CD8-positive, alpha-beta memory T cell (primary cell): ENCODE measurements around the gene ARHGEF26. TPM values are rescaled to one million over a fixed set of nuclear protein-coding genes. Genes with fewer than 3 reads are reported as not detected.
A peak's percentile ranks its signal among the peaks of the same experiment; 100 is the strongest.

ENCODE experiments used
- CTCF ChIA-PET: fragments of 350-600 bp; sonication (Branson Sonifier 250); formaldehyde crosslinking; loops from one replicate; lab custom pipeline; 2021; ENCODE audit warnings: antibody characterized with exemption; lab: Charles Lee
- POLR2A ChIA-PET: fragments of 350-600 bp; sonication (Branson Sonifier 250); formaldehyde crosslinking; loops from one replicate; lab custom pipeline; 2021; ENCODE audit warnings: antibody characterized with exemption; lab: Charles Lee
- DNase-seq, 5 donors: peaks; one replicate each; pipeline versions ENCODE4 v3.0.0 to v3.0.0-alpha.2; 2020 to 2022; ENCODE audit warnings: mixed read lengths in 1 of 5
- H3K27ac ChIP-seq: one replicate; pipeline ENCODE4 v1.7.0; 2013; ENCODE audit warnings: low read depth, mild to moderate bottlenecking, low read length, moderate library complexity
- H3K27me3 ChIP-seq: 2 replicates; pipeline ENCODE4 v1.7.0; 2013; ENCODE audit warnings: low read length, mild to moderate bottlenecking; ENCODE audit not compliant: insufficient read depth, poor library complexity, severe bottlenecking
- H3K36me3 ChIP-seq: 2 replicates; pipeline ENCODE4 v1.7.0; 2013; ENCODE audit warnings: mild to moderate bottlenecking, low read length, moderate library complexity; ENCODE audit not compliant: insufficient read depth
- H3K4me1 ChIP-seq: 2 replicates; pipeline ENCODE4 v1.7.0; 2013; ENCODE audit warnings: mild to moderate bottlenecking, low read length, moderate library complexity; ENCODE audit not compliant: insufficient read depth
- H3K4me3 ChIP-seq: 2 replicates; pipeline ENCODE4 v1.7.0; 2013; ENCODE audit warnings: mild to moderate bottlenecking, low read length
- H3K9me3 ChIP-seq: 2 replicates; pipeline ENCODE4 v1.7.0; 2013; ENCODE audit warnings: mild to moderate bottlenecking, low read length
- H3K27ac Mint-ChIP-seq, 8 donors: one replicate each; pipeline ENCODE4 v1.8.0; 2020 to 2021; ENCODE audit warnings: mixed read lengths in 8 of 8, mild to moderate bottlenecking in 6 of 8, inconsistent platforms in 3 of 8, moderate library complexity in 3 of 8
- H3K27me3 Mint-ChIP-seq, 2 donors: one replicate each; pipeline ENCODE4 v1.8.0; 2020 to 2021; ENCODE audit warnings: mixed read lengths in 2 of 2, mild to moderate bottlenecking in 1 of 2, moderate library complexity in 1 of 2
- H3K36me3 Mint-ChIP-seq, 3 donors: one replicate each; pipeline ENCODE4 v1.8.0; 2020 to 2021; ENCODE audit warnings: mixed read lengths in 3 of 3, inconsistent platforms in 1 of 3, mild to moderate bottlenecking in 1 of 3
- H3K4me1 Mint-ChIP-seq, 3 donors: one replicate each; pipeline ENCODE4 v1.8.0; 2020 to 2021; ENCODE audit warnings: mixed read lengths in 3 of 3, inconsistent platforms in 1 of 3, mild to moderate bottlenecking in 1 of 3
- H3K4me3 Mint-ChIP-seq, 7 donors: one replicate each; pipeline ENCODE4 v1.8.0; 2020 to 2021; ENCODE audit warnings: mixed read lengths in 7 of 7, mild to moderate bottlenecking in 6 of 7, moderate library complexity in 4 of 7, inconsistent platforms in 2 of 7
- H3K9me3 Mint-ChIP-seq, 5 donors: one replicate each; pipeline ENCODE4 v1.8.0; 2020 to 2022; ENCODE audit warnings: mixed read lengths in 5 of 5, mild to moderate bottlenecking in 3 of 5, moderate library complexity in 2 of 5, inconsistent platforms in 1 of 5
- polyA plus RNA-seq: library from polyadenylated mRNA; unstranded; fragments of 300-500 nt; fragmentation: Illumina TruSeq; gene quantifications from one replicate; pipeline ENCODE4 v1.2.3, GENCODE V29; 2021
- total RNA-seq, 2 experiments: library from RNA; stranded (reverse); gene quantifications; one replicate each; pipeline ENCODE4 v1.2.3, GENCODE V29; 2021

Gene ARHGEF26
- total and polyA plus RNA-seq, 3 experiments from 2014 or later, result 0.08 to 0.13 (median 0.09) TPM

DNA sequence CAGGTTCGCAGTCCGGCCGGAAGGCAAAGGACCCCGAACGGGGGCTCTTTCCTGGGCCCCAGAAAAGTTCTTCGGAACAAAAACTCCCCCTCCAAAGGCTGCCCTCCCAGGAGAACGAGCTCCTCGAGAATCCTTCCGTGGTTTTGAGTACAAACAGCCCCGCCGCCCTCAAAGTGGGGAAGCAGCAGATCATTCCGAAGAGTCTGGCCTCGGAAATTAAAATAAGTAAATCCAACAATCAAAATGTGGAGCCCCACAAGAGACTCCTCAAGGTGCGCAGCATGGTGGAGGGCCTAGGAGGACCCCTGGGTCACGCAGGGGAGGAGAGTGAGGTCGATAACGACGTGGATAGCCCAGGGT is 1.3 kb downstream of the ARHGEF26 start:
- peaks cover 19 to 29% (median 22%) of the 10 kb centered on the region in 3 donors for H3K4me1 Mint-ChIP-seq
- ChIA-PET CTCF (no interaction called here), POLR2A (no interaction called here)
- no peaks in the 10 kb centered on the region for H3K36me3 ChIP-seq
- H3K36me3 Mint-ChIP-seq, result peaks cover 0 to 3% (median 0%) of the 10 kb centered on the region in 3 donors
- H3K27ac ChIP-seq, result no peak overlapping the region
- H3K4me1 ChIP-seq, result no peaks in the 10 kb centered on the region
- peak overlapping the region; percentile 8 to 67 (median 55) for H3K4me3 Mint-ChIP-seq
- DNase-seq, result no peak
- peaks cover 0 to 3% (median 0%) of the 10 kb centered on the region in 5 donors for H3K9me3 Mint-ChIP-seq
- no peaks in the 10 kb centered on the region for H3K9me3 ChIP-seq
- peak overlapping the region in 1 of 8 donors; percentile 35 for H3K27ac Mint-ChIP-seq
- H3K27me3 Mint-ChIP-seq, result peaks cover 33 to 70% of the 10 kb centered on the region in 2 donors
- H3K4me3 ChIP-seq, result no peak overlapping the region
- H3K27me3 ChIP-seq, result peaks cover 5% of the 10 kb centered on the region

DNA sequence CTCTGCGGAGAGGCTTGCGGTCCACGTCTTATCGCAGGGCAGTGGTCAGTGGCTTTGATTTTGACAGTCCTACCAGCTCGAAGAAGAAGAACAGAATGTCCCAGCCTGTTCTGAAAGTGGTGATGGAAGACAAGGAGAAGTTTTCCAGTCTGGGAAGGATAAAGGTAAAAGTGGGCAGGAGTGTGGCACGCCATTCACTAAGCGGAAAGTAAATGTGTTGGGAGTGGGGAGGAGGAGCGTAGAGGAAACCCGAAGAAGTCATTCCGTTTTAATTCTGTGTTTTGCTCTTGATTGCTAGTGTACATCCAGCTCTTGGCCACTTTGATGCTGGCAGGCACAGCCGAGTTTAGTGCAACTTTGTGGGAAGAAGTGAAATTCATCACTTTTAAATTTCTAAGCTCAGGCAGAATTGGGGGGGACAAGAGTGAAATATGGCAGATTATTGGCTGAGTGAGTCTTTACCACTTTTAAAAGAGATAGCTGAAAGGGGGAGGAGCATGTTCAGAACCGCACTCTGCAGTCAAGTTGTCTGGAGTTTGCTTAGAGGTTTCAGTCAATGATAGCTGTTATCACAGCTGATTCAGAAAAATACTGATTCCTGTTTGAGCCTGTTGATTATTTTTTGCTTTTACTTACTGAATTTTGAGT is 1.8 kb downstream of the ARHGEF26 start:
- H3K27ac ChIP-seq, result no peak overlapping the region
- H3K36me3 ChIP-seq, result no peaks in the 10 kb centered on the region
- peaks cover 5% of the 10 kb centered on the region for H3K27me3 ChIP-seq
- no peaks in the 10 kb centered on the region for H3K9me3 ChIP-seq
- Mint-ChIP-seq H3K27me3 (peaks cover 29 to 66% of the 10 kb centered on the region in 2 donors), H3K27ac (peak overlapping the region in 1 of 8 donors; percentile 35), H3K36me3 (peaks cover 0 to 3% (median 0%) of the 10 kb centered on the region in 3 donors), H3K9me3 (peaks cover 0 to 3% (median 0%) of the 10 kb centered on the region in 5 donors), H3K4me3 (peak overlapping the region; percentile 8 to 72 (median 55)), H3K4me1 (peaks cover 19 to 29% (median 22%) of the 10 kb centered on the region in 3 donors)
- H3K4me3 ChIP-seq, result no peak overlapping the region
- CTCF ChIA-PET, result no interaction called here
- no peak for DNase-seq
- POLR2A ChIA-PET, result no interaction called here
- no peaks in the 10 kb centered on the region for H3K4me1 ChIP-seq

DNA sequence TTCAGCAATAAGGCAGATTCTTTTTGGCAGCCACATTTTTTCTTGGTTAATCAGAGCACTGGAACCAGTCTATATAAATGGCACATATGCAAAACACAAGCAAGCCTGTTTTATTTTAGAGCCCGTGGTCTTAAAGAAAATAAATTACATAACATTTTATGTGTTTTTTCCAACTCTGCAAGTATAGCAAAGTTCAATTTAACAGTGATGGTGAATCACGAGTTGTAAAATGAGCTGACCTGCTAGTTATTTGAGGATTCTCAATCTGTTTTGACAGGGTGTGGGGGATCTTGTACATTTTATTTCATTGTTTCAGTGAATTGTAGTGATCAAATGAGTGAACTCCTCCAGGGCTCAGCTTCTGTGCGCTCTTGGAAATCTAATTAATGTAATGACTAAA is 2.7 kb downstream of the ARHGEF26 start:
- Histone ChIP-seq H3K9me3 (no peaks in the 10 kb centered on the region), H3K27me3 (peaks cover 5% of the 10 kb centered on the region), H3K4me3 (no peak overlapping the region), H3K36me3 (no peaks in the 10 kb centered on the region), H3K4me1 (no peaks in the 10 kb centered on the region), H3K27ac (no peak overlapping the region)
- Mint-ChIP-seq H3K27me3 (peaks cover 26 to 60% of the 10 kb centered on the region in 2 donors), H3K36me3 (peaks cover 0 to 1% (median 0%) of the 10 kb centered on the region in 3 donors), H3K4me1 (peaks cover 19 to 29% (median 22%) of the 10 kb centered on the region in 3 donors), H3K9me3 (peaks cover 0 to 3% (median 0%) of the 10 kb centered on the region in 5 donors), H3K4me3 (no peak overlapping the region), H3K27ac (no peak overlapping the region)
- POLR2A ChIA-PET, result no interaction called here
- CTCF ChIA-PET, result no interaction called here
- no peak for DNase-seq

DNA sequence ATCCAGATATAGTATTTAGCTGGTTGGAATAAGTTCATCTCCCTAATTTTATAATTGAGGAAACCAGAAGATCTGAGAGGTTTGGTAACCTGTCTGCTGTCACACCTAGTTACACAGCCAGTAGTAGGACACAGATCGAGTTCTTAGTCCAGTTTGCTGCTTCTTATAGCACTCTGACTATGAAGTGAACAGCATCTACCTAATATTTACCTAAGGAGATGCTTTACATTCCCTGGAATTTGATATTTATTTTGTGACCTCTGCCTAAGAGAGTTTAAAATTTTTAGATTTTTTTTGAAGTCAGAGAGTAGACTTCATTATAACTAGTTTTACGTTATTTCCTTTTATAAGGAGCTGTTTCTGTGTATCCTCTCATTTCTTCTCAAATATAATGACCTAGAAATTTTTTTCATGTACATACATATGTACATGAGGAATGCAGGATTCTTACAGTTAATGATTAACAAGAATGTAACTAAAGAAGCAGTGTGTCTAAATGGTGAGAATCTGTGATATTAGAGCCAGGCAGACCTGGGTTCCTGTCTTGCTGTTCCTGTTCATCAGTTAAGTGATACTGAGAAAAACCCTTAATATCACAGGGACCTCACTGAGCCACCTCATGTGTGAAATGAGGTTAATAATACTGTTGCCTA is 4.3 kb downstream of the ARHGEF26 start:
- H3K36me3 Mint-ChIP-seq, result no peaks in the 10 kb centered on the region
- DNase-seq, result no peak
- no peak overlapping the region for H3K4me3 ChIP-seq
- H3K27me3 Mint-ChIP-seq, result peaks cover 19 to 50% of the 10 kb centered on the region in 2 donors
- H3K27ac ChIP-seq, result no peak overlapping the region
- H3K9me3 Mint-ChIP-seq, result peaks cover 0 to 3% (median 0%) of the 10 kb centered on the region in 5 donors
- H3K27ac Mint-ChIP-seq, result no peak overlapping the region
- H3K4me1 ChIP-seq, result no peaks in the 10 kb centered on the region
- ChIA-PET CTCF (no interaction called here), POLR2A (no interaction called here)
- no peak overlapping the region for H3K4me3 Mint-ChIP-seq
- H3K9me3 ChIP-seq, result no peaks in the 10 kb centered on the region
- peaks cover 17 to 26% (median 18%) of the 10 kb centered on the region in 3 donors for H3K4me1 Mint-ChIP-seq
- no peaks in the 10 kb centered on the region for H3K36me3 ChIP-seq
- H3K27me3 ChIP-seq, result peaks cover 5% of the 10 kb centered on the region

DNA sequence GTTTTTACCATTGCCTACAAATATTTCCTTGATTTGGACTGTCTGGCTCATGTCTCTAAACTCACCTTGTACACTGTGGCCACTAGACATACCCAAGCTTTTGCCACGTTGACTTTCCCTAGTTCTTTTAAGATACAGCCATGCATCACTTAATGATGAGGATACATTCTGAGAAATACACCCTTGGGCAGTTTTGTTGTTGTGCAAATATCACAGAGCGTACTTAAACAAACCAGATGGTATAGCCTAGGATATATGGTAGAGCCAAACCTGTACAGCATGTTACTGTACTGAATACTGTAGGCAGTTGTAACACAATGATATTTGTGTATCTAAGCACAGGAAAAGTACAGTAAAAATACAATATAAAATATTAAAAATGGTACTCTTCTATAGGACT is 5.5 kb downstream of the ARHGEF26 start:
- Mint-ChIP-seq H3K27me3 (peaks cover 15 to 42% of the 10 kb centered on the region in 2 donors), H3K36me3 (no peaks in the 10 kb centered on the region), H3K27ac (no peak overlapping the region), H3K4me3 (no peak overlapping the region), H3K9me3 (peaks cover 0 to 3% (median 0%) of the 10 kb centered on the region in 5 donors), H3K4me1 (peaks cover 10 to 16% (median 12%) of the 10 kb centered on the region in 3 donors)
- Histone ChIP-seq H3K9me3 (no peaks in the 10 kb centered on the region), H3K27me3 (peaks cover 5% of the 10 kb centered on the region), H3K4me3 (no peak overlapping the region), H3K4me1 (no peaks in the 10 kb centered on the region), H3K36me3 (no peaks in the 10 kb centered on the region), H3K27ac (no peak overlapping the region)
- CTCF ChIA-PET, result no interaction called here
- POLR2A ChIA-PET, result no interaction called here
- DNase-seq, result no peak

DNA sequence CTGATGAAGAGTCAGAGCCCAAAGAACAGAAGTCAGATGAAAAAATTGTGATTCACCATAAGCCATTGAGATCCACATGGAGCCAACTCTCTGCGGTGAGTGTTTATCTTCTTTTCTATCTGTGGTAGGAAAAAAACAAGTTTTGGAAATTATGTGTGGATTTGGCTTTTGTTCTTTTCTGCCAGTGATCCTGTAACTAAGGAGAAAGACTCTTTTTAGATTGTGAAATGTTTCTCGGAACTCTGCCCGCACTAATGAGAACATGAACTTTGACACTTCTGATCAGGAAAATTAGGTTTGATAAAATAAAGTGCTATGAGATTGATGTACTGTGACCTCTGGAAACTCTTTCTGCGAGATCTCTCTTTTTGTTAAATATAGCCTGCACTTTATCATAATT is 8.4 kb downstream of the ARHGEF26 start:
- Mint-ChIP-seq H3K36me3 (no peaks in the 10 kb centered on the region), H3K27ac (no peak overlapping the region), H3K4me3 (no peak overlapping the region), H3K4me1 (no peaks in the 10 kb centered on the region), H3K27me3 (peaks cover 3 to 27% of the 10 kb centered on the region in 2 donors), H3K9me3 (no peaks in the 10 kb centered on the region)
- no peak for DNase-seq
- no peaks in the 10 kb centered on the region for H3K27me3 ChIP-seq
- no peaks in the 10 kb centered on the region for H3K9me3 ChIP-seq
- ChIA-PET POLR2A (no interaction called here), CTCF (no interaction called here)
- no peaks in the 10 kb centered on the region for H3K4me1 ChIP-seq
- H3K27ac ChIP-seq, result no peak overlapping the region
- H3K36me3 ChIP-seq, result no peaks in the 10 kb centered on the region
- no peak overlapping the region for H3K4me3 ChIP-seq

DNA sequence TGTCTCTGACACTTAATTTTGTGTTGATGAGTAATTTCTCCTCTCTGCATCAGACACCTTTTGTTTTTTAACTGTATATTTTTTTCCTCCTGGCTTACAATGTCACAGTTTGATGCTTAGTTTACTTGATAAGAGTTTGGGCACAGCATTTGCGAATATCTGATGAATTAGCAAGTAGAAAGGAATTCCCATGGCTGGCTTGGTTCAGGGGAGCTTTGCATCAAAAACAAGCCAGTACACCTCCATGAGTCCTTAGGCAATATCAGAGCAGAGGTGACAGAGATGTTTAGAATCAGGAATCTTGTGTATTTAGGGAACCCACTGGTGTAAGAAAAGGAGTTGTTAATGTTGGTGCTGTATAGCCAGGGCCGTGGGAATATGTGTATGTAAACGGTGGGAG is 9.3 kb downstream of the ARHGEF26 start:
- Histone ChIP-seq H3K9me3 (no peaks in the 10 kb centered on the region), H3K4me1 (no peaks in the 10 kb centered on the region), H3K27me3 (no peaks in the 10 kb centered on the region), H3K27ac (no peak overlapping the region), H3K4me3 (no peak overlapping the region), H3K36me3 (no peaks in the 10 kb centered on the region)
- Mint-ChIP-seq H3K9me3 (no peaks in the 10 kb centered on the region), H3K27ac (no peak overlapping the region), H3K4me1 (no peaks in the 10 kb centered on the region), H3K27me3 (peaks cover 2 to 18% of the 10 kb centered on the region in 2 donors), H3K4me3 (no peak overlapping the region), H3K36me3 (no peaks in the 10 kb centered on the region)
- POLR2A ChIA-PET, result no interaction called here
- CTCF ChIA-PET, result no interaction called here
- DNase-seq, result no peak

DNA sequence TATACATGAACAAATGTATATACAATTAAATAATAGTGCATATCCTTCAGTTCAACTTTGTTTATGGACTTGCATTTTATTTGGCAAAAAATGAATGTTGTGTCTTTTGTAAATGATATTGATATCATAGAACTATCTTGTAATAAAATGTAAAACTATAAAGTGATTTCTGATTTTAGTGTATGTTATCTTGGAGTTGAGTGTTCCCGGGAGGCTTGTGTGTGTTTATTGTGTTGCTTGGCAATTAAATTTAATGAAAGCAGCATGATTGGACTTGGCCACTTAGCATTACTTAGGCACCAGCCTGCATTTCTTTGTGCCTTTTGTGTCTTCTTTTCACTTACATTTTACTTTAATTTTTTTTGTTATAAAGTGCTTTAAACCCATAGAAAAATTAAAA is 10.6 kb downstream of the ARHGEF26 start:
- Histone ChIP-seq H3K4me1 (no peaks in the 10 kb centered on the region), H3K27ac (no peak overlapping the region), H3K36me3 (no peaks in the 10 kb centered on the region), H3K9me3 (no peaks in the 10 kb centered on the region), H3K4me3 (no peak overlapping the region), H3K27me3 (no peaks in the 10 kb centered on the region)
- no peaks in the 10 kb centered on the region for H3K36me3 Mint-ChIP-seq
- ChIA-PET CTCF (no interaction called here), POLR2A (no interaction called here)
- no peaks in the 10 kb centered on the region for H3K9me3 Mint-ChIP-seq
- H3K4me1 Mint-ChIP-seq, result no peaks in the 10 kb centered on the region
- H3K27me3 Mint-ChIP-seq, result peaks cover 2 to 12% of the 10 kb centered on the region in 2 donors
- H3K4me3 Mint-ChIP-seq, result no peak overlapping the region
- H3K27ac Mint-ChIP-seq, result no peak overlapping the region
- no peak for DNase-seq
